Activated CD8-positive, alpha-beta memory T cell treated with anti-CD3 and anti-CD28 coated beads for 1 hour (primary cell): Measurements from ENCODE around the gene CEMIP.

Source experiments
- DNase-seq, 2 donors: peaks; one replicate each; pipeline ENCODE4 v3.0.0-alpha.2; 2020; ENCODE audit warnings: low read depth in 1 of 2; ENCODE audit errors: extremely low read depth in 1 of 2

Gene CEMIP

DNA sequence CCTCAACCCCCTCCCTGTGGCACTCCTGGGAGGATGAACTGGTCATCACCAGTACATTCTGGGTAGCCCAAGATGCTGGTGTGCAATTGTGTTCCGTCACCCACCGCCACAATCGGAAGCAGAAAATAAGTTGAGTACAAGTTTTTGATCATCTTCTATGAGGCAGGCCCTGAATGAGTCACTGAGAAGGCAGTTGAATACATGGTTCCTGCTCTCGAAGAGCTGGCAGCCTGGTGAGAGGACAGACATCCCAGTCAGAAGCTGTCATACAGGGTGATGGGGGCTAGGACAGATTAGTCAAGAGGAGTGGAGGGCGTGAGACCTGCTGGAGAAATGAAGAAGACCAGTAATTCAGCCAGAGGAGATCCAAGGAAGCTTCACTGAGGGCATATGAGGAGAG, 6.2 kb downstream of the CEMIP start:
- DNase-seq, result no peak

GRCh38 chr15:80785811-80786354, 6.7 kb downstream of the CEMIP start:
- no peak for DNase-seq

GRCh38 chr15:80787316-80787715, 8.1 kb downstream of the CEMIP start:
- no peak for DNase-seq

GRCh38 chr15:80788536-80788935, 9.4 kb downstream of the CEMIP start:
- DNase-seq, result no peak

GRCh38 chr15:80789296-80789695, 10.1 kb downstream of the CEMIP start:
- DNase-seq, result no peak

- no peak for DNase-seq
These were observed 10.6 kb downstream of the CEMIP start for GRCh38 chr15:80789796-80790195.

GRCh38 chr15:80790236-80790635, 11.1 kb downstream of the CEMIP start:
- no peak for DNase-seq

DNA sequence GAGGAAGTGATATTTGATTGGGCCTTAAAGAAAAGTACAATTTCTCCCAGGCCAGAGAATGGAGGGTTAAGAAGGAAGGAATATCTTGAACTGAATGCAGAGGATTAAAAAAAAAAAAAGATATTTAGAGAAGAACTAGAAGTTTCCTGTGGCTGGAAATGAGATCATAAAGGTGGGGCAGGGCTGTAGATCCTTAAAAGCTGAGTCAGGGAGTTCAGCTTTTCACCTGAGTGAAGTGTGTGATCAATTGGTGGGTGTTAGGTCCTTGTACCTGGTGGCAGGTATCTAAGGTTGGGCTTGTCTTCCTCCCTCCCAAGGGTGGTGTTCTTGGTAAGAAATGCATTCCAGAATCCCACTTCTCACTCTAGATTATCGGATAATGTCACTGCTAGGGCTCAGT, 11.8 kb downstream of the CEMIP start:
- DNase-seq, result no peak

DNA sequence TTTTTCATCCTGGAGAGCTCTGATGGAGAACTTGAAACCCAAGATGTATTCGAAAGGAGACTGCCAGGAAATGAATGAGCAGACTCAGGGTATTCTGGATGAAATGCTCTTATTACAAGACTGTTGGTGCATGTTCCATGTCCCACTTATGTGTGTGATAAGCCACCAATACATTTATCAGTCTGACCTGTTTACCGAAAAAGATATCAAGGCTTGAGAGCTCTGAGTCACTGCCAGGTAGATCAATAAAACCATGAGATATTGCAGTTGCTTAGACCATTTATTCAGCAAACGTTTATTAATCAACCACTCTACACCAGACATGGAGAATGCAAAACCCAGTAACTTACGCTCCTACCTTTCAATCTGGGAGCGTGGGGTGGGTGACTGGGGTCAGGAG, 17.2 kb downstream of the CEMIP start:
- DNase-seq, result no peak

DNA sequence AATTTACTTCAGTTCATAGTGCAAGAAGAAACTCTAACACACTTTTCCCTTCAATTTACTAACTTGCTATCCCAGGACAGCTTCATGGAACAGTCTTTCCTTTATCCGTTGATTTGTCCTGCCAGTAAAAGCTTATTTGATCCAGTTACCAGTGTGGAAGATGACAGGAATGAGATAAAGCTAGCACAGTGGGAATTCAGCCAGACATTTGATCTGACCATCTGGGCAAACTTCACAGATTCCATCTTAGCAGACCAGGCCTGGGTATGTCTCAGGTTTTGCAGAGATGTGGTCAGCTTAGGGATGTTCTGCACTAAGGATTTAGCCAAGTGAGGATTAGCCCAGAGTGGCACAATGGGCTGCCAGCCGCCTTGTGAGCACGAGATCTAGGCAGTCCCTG, 19.7 kb downstream of the CEMIP start:
- DNase-seq, result no peak

- DNase-seq, result no peak
These were observed 20.9 kb downstream of the CEMIP start for GRCh38 chr15:80800067-80800466.

- no peak for DNase-seq
These were observed 22.9 kb downstream of the CEMIP start for GRCh38 chr15:80801891-80802680.

DNA sequence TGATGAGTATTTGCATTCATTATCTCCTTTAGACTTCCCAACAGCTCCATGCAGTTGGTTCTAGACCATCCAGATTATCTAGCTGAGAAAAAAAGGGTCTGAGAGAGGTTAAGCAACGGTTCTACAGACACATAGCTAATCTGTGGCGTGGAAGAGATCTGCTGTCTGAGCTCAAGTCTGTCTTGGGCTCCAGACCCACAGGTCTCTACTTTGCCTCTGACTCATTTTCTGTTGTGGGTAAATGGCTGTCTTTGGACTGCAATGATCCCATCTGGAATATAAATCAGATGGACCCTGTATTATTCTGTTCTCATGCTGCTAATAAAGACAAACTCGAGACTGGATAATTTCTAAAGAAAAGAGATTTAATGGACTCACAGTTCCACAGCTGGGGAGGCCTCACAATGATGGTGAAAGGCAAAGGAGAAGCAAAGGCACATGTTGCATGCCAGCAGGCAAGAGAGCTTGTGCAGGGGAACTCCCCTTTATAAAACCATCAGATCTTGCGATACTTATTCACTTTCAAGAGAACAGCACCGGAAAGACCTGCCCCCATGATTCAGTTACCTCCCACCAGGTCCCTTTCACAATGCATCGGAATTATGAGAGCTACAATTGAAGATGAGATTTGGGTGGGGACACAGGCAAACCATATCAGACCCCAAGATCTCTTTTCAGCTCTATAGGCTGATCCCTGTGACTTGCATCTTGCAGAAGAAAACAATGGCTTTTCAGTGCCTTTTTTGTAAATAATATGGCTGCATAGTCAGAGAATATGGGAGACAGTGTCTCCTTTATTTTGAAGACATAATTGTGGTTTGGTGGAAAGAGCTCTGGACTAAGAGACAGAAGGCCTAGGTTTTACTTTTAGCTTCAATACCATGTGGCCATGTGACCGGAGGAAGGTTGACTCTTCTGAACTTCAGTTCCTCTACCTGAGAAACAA, 24.7 kb downstream of the CEMIP start:
- DNase-seq, result no peak

- no peak for DNase-seq
These were observed 25.9 kb downstream of the CEMIP start for GRCh38 chr15:80804970-80805495.

- no peak for DNase-seq
These were observed 32.7 kb downstream of the CEMIP start for GRCh38 chr15:80811781-80812315.

DNA sequence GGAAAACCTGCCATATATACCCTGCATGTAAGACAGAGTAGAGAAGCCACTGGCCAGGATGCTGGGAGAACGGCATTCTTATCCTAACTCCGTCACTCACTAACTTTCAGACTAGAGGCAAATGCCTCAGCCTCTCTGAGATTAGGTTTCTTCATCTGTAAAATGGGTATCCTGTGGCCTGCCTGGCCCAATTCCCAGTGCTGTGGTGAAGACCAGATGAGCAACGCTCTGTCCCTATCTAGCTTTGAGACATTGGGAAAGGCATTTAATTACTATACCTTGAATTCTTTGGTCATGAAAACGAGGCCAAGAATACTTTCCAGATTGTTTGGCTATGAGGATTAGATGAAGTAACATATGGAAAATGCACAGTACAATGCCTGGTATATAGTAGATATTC, 35.9 kb downstream of the CEMIP start:
- no peak for DNase-seq

DNA sequence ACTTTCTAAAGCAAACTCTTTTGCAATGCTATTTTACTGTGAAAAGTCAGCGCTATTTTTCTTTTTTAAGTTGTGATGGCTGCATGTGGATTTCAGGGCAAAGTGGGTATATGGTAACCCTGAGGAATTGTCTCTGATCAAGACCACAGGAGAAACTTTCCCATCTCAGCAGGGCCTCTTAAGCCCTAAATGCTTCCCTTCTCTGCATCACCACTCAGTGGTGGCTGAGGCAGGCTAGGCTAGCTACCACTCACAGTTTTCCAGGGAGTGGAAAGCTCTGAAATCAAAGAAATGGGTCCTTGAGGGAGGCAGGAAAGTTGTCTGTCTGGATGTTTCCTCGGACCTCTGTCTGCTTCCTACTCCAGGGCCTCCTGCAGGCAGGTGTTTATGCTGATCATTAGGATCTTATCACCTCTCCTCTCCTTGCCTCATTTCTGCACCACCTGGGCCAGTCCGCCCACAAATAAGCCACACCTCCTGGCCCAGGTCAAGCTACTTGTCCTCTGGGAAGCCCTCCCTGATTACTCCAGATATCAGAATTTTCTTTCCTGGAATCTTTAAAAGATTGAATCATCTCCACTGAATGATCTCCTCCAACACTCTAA, 37.0 kb downstream of the CEMIP start:
- DNase-seq, result no peak

DNA sequence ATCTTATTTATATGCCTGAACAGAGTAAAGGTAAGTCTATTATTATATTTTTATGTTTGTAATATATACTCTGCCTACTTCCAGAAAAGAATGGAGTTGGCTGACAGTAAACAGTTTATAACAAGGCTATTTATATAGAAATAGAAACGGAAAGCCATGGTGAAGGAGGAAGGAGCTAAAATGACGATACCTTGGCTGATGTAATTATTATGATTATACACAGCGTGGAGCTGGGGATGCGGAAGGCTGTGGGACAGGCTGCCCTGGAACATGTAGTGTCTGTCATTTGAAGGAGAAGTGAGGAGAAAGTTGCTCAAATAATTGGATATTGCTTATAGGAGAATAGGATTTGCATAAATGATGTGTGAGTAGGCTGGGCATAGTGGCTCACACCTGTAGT, 37.8 kb downstream of the CEMIP start:
- DNase-seq, result no peak

DNA sequence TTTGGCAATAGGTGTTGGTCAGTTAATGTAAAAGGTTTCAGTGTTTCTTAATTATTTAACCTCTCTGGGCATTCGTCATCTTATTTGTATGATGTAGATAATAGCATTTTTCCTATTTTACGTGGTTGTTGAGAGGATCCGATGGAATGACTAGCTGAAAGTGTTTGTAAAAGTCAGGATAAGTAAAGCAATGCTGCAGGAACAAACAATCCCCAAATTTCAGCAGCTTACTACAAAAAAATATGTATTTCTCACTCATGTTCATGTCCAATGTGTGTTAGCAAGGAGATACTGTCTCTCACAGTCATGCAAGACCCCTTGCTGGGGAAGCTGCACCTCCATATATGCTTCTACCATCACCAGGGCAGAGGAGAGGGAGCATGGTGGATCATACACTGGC, 38.7 kb downstream of the CEMIP start:
- DNase-seq, result no peak

GRCh38 chr15:80819001-80819400, 39.8 kb downstream of the CEMIP start:
- DNase-seq, result no peak

DNA sequence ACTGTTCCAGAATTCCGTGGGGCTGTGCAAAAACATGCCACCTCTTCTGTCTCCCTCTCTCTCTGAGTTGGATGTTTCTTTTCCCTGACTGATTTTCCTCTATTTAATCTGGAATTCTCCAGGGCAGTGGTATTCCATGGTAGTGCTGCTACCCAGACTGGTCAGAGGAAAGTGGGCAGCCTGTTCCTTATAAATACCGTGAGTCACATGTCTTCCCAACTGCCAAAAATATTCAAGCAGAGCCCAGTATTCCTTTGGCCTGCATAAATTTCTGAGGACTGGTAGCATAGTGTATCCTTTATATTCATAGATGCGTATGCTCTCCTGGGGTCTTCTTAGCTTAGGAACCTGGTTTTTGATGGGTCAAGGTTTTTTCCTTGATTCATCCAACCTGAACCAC, 40.9 kb downstream of the CEMIP start:
- DNase-seq, result no peak
